Neural progenitor cell (in vitro differentiated cells): Measurements from ENCODE around the gene EIPR1. TPM values are rescaled to one million over a fixed set of nuclear protein-coding genes. Genes with fewer than 3 reads are reported as not detected.

Source experiments
- DNase-seq: peaks from one replicate; pipeline ENCODE4 v3.0.0-alpha.2; 2016; ENCODE audit warnings: low spot score
- H2AFZ ChIP-seq: fragments of 200-600 bp; sonication (generic); replicated peaks from 2 replicates; pipeline ENCODE4 v1.6.1; 2016; ENCODE audit warnings: antibody characterized with exemption
- H3F3A ChIP-seq: fragments of 200-600 bp; sonication (generic); 2 replicates; pipeline ENCODE4 v1.6.1; 2016; ENCODE audit warnings: antibody characterized with exemption, low read depth
- H3K27ac ChIP-seq: fragments of 200-600 bp; sonication (generic); 2 replicates; pipeline ENCODE4 v1.5.1; 2016; ENCODE audit warnings: mild to moderate bottlenecking
- H3K27me3 ChIP-seq: fragments of 200-600 bp; sonication (generic); 2 replicates; pipeline ENCODE4 v1.6.1; 2016; ENCODE audit warnings: mild to moderate bottlenecking, moderate library complexity
- H3K36me3 ChIP-seq: fragments of 200-600 bp; sonication (generic); 2 replicates; pipeline ENCODE4 v1.5.1; 2016
- H3K4me1 ChIP-seq: fragments of 200-600 bp; sonication (generic); 2 replicates; pipeline ENCODE4 v1.6.1; 2016; ENCODE audit warnings: mixed run types
- H3K4me2 ChIP-seq: fragments of 200-600 bp; sonication (generic); 2 replicates; pipeline ENCODE4 v1.6.1; 2016
- H3K4me3 ChIP-seq: fragments of 200-600 bp; sonication (generic); 2 replicates; pipeline ENCODE4 v1.5.1; 2016
- H3K79me2 ChIP-seq: fragments of 200-600 bp; sonication (generic); 2 replicates; pipeline ENCODE4 v1.6.1; 2016; ENCODE audit warnings: low read depth
- H3K9ac ChIP-seq: fragments of 200-600 bp; sonication (generic); 2 replicates; pipeline ENCODE4 v1.6.1; 2016
- H3K9me3 ChIP-seq: fragments of 200-600 bp; sonication (generic); 2 replicates; pipeline ENCODE4 v1.5.1; 2016; ENCODE audit warnings: low read depth
- H4K20me1 ChIP-seq: fragments of 200-600 bp; sonication (generic); 2 replicates; pipeline ENCODE4 v1.6.1; 2016; ENCODE audit warnings: low read depth
- H3K27ac Mint-ChIP-seq: 3 replicates; pipeline ENCODE4 v1.8.0; 2021; ENCODE audit warnings: mixed read lengths
- H3K27me3 Mint-ChIP-seq: 2 replicates; pipeline ENCODE4 v1.8.0; 2022; ENCODE audit warnings: low read depth, mild to moderate bottlenecking, inconsistent platforms, moderate library complexity, mixed read lengths; ENCODE audit not compliant: insufficient read depth
- H3K36me3 Mint-ChIP-seq: 3 replicates; pipeline ENCODE4 v1.8.0; 2021; ENCODE audit warnings: mixed read lengths
- H3K4me1 Mint-ChIP-seq: 3 replicates; pipeline ENCODE4 v1.8.0; 2021; ENCODE audit warnings: mixed read lengths
- H3K4me3 Mint-ChIP-seq: 3 replicates; pipeline ENCODE4 v1.8.0; 2021; ENCODE audit warnings: mild to moderate bottlenecking, moderate library complexity, mixed read lengths
- H3K9me3 Mint-ChIP-seq: 3 replicates; pipeline ENCODE4 v1.8.0; 2020; ENCODE audit warnings: mixed read lengths
- EZH2 ChIP-seq: fragments of 200-600 bp; sonication (generic); IDR thresholded peaks from 2 replicates; pipeline ENCODE4 v1.6.1; 2017; ENCODE audit warnings: antibody characterized with exemption, mild to moderate bottlenecking, moderate library complexity
- EZH2phosphoT487 ChIP-seq: fragments of 200-600 bp; sonication (generic); IDR thresholded peaks from 2 replicates; pipeline ENCODE4 v1.6.1; 2017; ENCODE audit warnings: antibody characterized with exemption
- total RNA-seq: library from RNA; depleted of rRNA; stranded (reverse); fragments of >200 nt; gene quantifications from 2 replicates; pipeline ENCODE4 v1.2.3, GENCODE V29; 2015; ENCODE audit warnings: low replicate concordance
- TF ChIP-seq, protein P1 (sequence below): fragments of 200-600 bp; sonication (generic); IDR thresholded peaks from 2 replicates; pipeline ENCODE4 v1.5.1; 2017; ENCODE audit warnings: antibody characterized with exemption, mild to moderate bottlenecking

Gene EIPR1
- total RNA-seq, 1 donor from 2014 or later = 57.1 TPM

DNA sequence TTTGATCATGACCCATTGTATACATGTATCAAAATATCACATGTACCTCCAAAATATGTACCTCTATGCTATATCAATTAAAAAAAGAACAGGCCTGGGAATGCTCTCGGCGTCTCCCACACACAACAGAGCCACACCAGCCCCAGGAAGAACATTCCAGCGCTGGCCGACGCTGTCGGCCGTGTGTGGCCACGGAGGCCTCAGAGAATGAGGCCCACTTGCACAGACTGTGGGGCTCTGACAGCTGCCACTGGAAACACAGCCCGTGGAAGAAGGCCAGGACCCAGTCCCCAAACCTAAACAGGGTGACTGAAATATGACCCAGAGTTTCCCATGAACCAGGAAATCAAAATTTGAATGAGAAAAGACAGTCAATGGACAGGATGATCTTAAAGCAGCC lies 69.7 kb downstream of the EIPR1 start:
- Mint-ChIP-seq H3K4me1 (peaks cover 16% of the 10 kb centered on the region), H3K27ac (no peak overlapping the region), H3K36me3 (peaks cover 3% of the 10 kb centered on the region), H3K9me3 (peaks cover 5% of the 10 kb centered on the region), H3K27me3 (no peaks in the 10 kb centered on the region), H3K4me3 (no peak overlapping the region)
- Histone ChIP-seq H3K27me3 (no peaks in the 10 kb centered on the region), H2AFZ (no peak overlapping the region), H3K36me3 (no peaks in the 10 kb centered on the region), H3K4me2 (no peak overlapping the region), H3K9ac (no peak overlapping the region), H3K27ac (no peak overlapping the region), H3K79me2 (no peaks in the 10 kb centered on the region), H3K4me3 (no peak overlapping the region), H4K20me1 (peaks cover 15% of the 10 kb centered on the region), H3K4me1 (peaks cover 6% of the 10 kb centered on the region), H3F3A (peaks cover 4% of the 10 kb centered on the region), H3K9me3 (no peaks in the 10 kb centered on the region)
- TF ChIP-seq EZH2phosphoT487 = no peak
- no peak for DNase-seq

DNA sequence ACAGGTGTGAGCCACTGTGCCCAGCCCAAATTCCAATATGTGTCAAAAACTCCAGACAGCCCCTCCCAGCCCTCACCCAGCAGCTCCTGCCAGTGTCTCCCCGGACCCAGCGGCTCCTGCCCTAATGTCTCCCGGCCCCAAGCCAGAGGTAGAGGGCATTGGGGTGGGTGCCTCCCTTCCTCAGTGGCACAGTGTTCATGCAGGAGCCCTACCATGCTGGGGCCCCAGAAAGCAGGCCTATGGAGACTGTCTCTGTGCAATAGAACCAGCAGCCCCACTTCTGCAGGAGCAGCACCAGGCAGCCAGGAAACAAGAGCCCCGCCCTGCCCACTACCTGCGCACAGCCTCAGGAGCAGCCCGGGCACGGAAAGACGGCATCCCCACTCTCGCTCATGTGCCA lies 70.4 kb downstream of the EIPR1 start:
- Mint-ChIP-seq H3K36me3 (peaks cover 3% of the 10 kb centered on the region), H3K27ac (no peak overlapping the region), H3K4me3 (no peak overlapping the region), H3K27me3 (no peaks in the 10 kb centered on the region), H3K9me3 (peaks cover 5% of the 10 kb centered on the region), H3K4me1 (peaks cover 23% of the 10 kb centered on the region)
- Histone ChIP-seq H3K9me3 (no peaks in the 10 kb centered on the region), H3K4me1 (peaks cover 8% of the 10 kb centered on the region), H3K36me3 (no peaks in the 10 kb centered on the region), H2AFZ (no peak overlapping the region), H3K4me2 (no peak overlapping the region), H3K27ac (no peak overlapping the region), H3F3A (peaks cover 4% of the 10 kb centered on the region), H3K27me3 (no peaks in the 10 kb centered on the region), H3K79me2 (no peaks in the 10 kb centered on the region), H3K4me3 (no peak overlapping the region), H4K20me1 (peaks cover 22% of the 10 kb centered on the region), H3K9ac (no peak overlapping the region)
- DNase-seq = no peak
- TF ChIP-seq EZH2 (no peak), EZH2phosphoT487 (no peak)
- TF ChIP-seq, protein P1, sequence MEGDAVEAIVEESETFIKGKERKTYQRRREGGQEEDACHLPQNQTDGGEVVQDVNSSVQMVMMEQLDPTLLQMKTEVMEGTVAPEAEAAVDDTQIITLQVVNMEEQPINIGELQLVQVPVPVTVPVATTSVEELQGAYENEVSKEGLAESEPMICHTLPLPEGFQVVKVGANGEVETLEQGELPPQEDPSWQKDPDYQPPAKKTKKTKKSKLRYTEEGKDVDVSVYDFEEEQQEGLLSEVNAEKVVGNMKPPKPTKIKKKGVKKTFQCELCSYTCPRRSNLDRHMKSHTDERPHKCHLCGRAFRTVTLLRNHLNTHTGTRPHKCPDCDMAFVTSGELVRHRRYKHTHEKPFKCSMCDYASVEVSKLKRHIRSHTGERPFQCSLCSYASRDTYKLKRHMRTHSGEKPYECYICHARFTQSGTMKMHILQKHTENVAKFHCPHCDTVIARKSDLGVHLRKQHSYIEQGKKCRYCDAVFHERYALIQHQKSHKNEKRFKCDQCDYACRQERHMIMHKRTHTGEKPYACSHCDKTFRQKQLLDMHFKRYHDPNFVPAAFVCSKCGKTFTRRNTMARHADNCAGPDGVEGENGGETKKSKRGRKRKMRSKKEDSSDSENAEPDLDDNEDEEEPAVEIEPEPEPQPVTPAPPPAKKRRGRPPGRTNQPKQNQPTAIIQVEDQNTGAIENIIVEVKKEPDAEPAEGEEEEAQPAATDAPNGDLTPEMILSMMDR = no peak

DNA sequence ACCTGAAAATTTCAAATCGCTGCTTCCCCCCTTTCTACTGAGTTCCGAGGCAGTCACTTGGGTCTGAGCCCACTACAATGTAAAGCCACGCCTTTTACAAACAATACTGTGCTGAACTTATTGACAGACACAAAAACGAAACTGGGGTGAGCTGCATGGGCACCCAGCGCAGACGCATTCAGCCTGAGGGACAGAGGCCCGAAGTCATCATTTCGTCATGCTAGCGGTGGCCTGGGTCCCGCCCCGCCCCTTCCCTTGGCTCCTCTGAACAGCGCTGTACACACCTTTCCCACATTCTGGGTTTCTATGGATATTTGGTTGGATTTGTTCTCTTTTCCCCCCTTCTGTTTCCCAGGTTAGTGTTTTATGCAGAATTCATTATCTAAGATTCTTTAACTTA lies 71.7 kb downstream of the EIPR1 start:
- H3K9ac ChIP-seq = no peak overlapping the region
- no peak overlapping the region for H3K4me2 ChIP-seq
- H3K4me3 ChIP-seq = no peak overlapping the region
- no peak overlapping the region for H2AFZ ChIP-seq
- H3K9me3 ChIP-seq = no peaks in the 10 kb centered on the region
- H3K36me3 Mint-ChIP-seq = peaks cover 3% of the 10 kb centered on the region
- no peaks in the 10 kb centered on the region for H3K36me3 ChIP-seq
- no peak overlapping the region for H3K27ac ChIP-seq
- peaks cover 28% of the 10 kb centered on the region for H4K20me1 ChIP-seq
- H3K27ac Mint-ChIP-seq = peak overlapping the region; percentile 13
- H3F3A ChIP-seq = peaks cover 4% of the 10 kb centered on the region
- peaks cover 32% of the 10 kb centered on the region for H3K4me1 Mint-ChIP-seq
- no peaks in the 10 kb centered on the region for H3K27me3 ChIP-seq
- peaks cover 8% of the 10 kb centered on the region for H3K4me1 ChIP-seq
- DNase-seq = no peak
- peaks cover 5% of the 10 kb centered on the region for H3K9me3 Mint-ChIP-seq
- TF ChIP-seq, protein P1 = no peak
- no peak for TF ChIP-seq EZH2
- H3K79me2 ChIP-seq = no peaks in the 10 kb centered on the region
- H3K27me3 Mint-ChIP-seq = peaks cover 2% of the 10 kb centered on the region
- H3K4me3 Mint-ChIP-seq = no peak overlapping the region

DNA sequence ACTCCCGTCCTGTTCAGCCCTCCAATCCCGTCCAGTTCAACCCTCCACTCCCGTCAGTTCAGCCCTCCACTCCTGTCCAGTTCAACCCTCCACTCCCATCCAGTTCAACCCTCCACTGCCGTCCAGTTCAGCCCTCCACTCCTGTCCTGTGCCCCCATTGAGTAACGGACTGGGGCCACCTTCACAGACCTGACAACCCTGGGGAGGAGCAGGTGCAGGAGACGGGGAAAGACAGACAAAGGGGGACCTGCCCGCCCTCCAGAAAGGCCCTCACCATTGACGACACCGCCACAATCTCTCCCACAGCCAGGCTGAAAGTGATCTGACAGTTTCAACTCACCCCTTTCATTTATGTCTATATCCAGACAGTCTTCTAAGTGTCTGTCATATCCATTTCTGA lies 72.2 kb downstream of the EIPR1 start:
- Histone ChIP-seq H4K20me1 (peaks cover 29% of the 10 kb centered on the region), H3K36me3 (no peaks in the 10 kb centered on the region), H3K79me2 (no peaks in the 10 kb centered on the region), H3K4me2 (no peak overlapping the region), H3K9me3 (no peaks in the 10 kb centered on the region), H3F3A (peaks cover 4% of the 10 kb centered on the region), H3K4me3 (no peak overlapping the region), H3K4me1 (peaks cover 8% of the 10 kb centered on the region), H3K27ac (no peak overlapping the region), H2AFZ (no peak overlapping the region), H3K27me3 (no peaks in the 10 kb centered on the region), H3K9ac (no peak overlapping the region)
- Mint-ChIP-seq H3K4me1 (peaks cover 37% of the 10 kb centered on the region), H3K4me3 (no peak overlapping the region), H3K9me3 (peaks cover 5% of the 10 kb centered on the region), H3K27ac (peak overlapping the region; percentile 13), H3K36me3 (peaks cover 5% of the 10 kb centered on the region), H3K27me3 (peaks cover 2% of the 10 kb centered on the region)
- DNase-seq = no peak
- no peak for TF ChIP-seq EZH2phosphoT487
- TF ChIP-seq, protein P1 = no peak
- no peak for TF ChIP-seq EZH2
